Measurements from ENCODE around the gene MLIP. TPM values are rescaled to one million over a fixed set of nuclear protein-coding genes. Genes with fewer than 3 reads are reported as not detected.

Gene MLIP
- total and polyA plus RNA-seq, 2 donors, result 0.19 to 1.1 TPM

- DNase-seq (ENCODE audit: low read depth in 6 of 9, low spot score in 9 of 9), result no peak
- Histone ChIP-seq H3K9me3 (ENCODE audit: control insufficient read depth in 2 of 2, insufficient read depth in 1 of 2, low read length in 1 of 2) (no peaks in the 10 kb centered on the region), H3K27ac (ENCODE audit: low read depth in 1 of 2, low read length in 1 of 2) (no peak overlapping the region), H3K27me3 (ENCODE audit: control insufficient read depth in 2 of 2, insufficient read depth in 1 of 2, low read length in 1 of 2) (no peaks in the 10 kb centered on the region), H3K36me3 (ENCODE audit: control insufficient read depth in 2 of 2, insufficient read depth in 2 of 2, low read length in 1 of 2) (no peaks in the 10 kb centered on the region), H3K4me1 (ENCODE audit: control insufficient read depth in 2 of 2, insufficient read depth in 2 of 2, low read length in 2 of 2) (no peaks in the 10 kb centered on the region), H3K4me3 (ENCODE audit: low read length in 2 of 2) (no peak overlapping the region)
Measured at GRCh38 chr6:54301770-54302169, 190.5 kb downstream of the MLIP start.

GRCh38 chr6:54307439-54307910, 196.2 kb downstream of the MLIP start:
- Histone ChIP-seq H3K36me3 (ENCODE audit: control insufficient read depth in 2 of 2, insufficient read depth in 2 of 2, low read length in 1 of 2) (no peaks in the 10 kb centered on the region), H3K27ac (ENCODE audit: low read depth in 1 of 2, low read length in 1 of 2) (no peak overlapping the region), H3K9me3 (ENCODE audit: control insufficient read depth in 2 of 2, insufficient read depth in 1 of 2, low read length in 1 of 2) (no peaks in the 10 kb centered on the region), H3K4me3 (ENCODE audit: low read length in 2 of 2) (no peak overlapping the region), H3K4me1 (ENCODE audit: control insufficient read depth in 2 of 2, insufficient read depth in 2 of 2, low read length in 2 of 2) (no peaks in the 10 kb centered on the region), H3K27me3 (ENCODE audit: control insufficient read depth in 2 of 2, insufficient read depth in 1 of 2, low read length in 1 of 2) (no peaks in the 10 kb centered on the region)
- DNase-seq (ENCODE audit: low read depth in 6 of 9, low spot score in 9 of 9), result no peak
- 82% methylated on average over 2 of the region's 2 CpGs for WGBS

DNA sequence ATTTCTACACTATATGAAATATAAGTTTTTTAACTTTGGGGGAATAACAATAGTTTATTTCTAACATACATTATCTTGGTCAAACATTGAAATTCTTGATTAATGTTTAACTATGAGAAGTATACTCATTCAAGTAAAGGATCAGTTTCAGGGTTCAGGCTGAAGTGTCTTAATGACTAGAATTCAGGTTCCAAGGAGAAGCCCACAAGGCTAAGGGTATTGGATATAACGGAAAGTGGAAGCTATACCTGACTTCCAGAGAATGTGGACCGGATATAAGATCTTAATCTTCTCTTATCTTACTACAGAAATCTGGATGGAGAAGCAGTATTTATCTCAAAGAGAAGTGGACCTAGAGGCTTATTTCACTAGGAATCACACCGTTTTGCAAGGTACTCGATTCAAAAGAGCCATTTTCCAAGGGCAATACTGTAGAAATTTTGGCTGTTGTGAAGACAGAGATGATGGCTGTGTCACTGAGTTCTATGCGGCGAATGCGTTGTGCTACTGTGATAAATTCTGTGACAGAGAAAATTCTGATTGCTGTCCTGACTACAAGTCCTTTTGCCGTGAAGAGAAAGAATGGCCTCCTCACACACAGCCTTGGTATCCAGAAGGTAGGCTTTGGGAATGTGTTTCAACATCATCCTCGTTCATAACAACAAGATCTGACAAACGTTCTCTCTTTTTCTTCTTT, 197.2 kb downstream of the MLIP start, which contains the start of gene TINAG:
Gene TINAG (plus strand): TSS at position 153 of the 697 bp plus-strand sequence. CDS start 110 bp downstream, at position 263.
- Histone ChIP-seq H3K27me3 (ENCODE audit: control insufficient read depth in 2 of 2, insufficient read depth in 1 of 2, low read length in 1 of 2) (no peaks in the 10 kb centered on the region), H3K27ac (ENCODE audit: low read depth in 1 of 2, low read length in 1 of 2) (no peak within 1 kb of the TSS), H3K36me3 (ENCODE audit: control insufficient read depth in 2 of 2, insufficient read depth in 2 of 2, low read length in 1 of 2) (no peaks in the 10 kb centered on the region), H3K9me3 (ENCODE audit: control insufficient read depth in 2 of 2, insufficient read depth in 1 of 2, low read length in 1 of 2) (no peaks in the 10 kb centered on the region), H3K4me1 (ENCODE audit: control insufficient read depth in 2 of 2, insufficient read depth in 2 of 2, low read length in 2 of 2) (no peaks in the 10 kb centered on the region), H3K4me3 (ENCODE audit: low read length in 2 of 2) (no peak within 1 kb of the TSS)
- DNase-seq (ENCODE audit: low read depth in 6 of 9, low spot score in 9 of 9), result no peak
- 92% methylated on average over 10 of the region's 10 CpGs for WGBS

- no peaks in the 10 kb centered on the region for H3K9me3 ChIP-seq (ENCODE audit: control insufficient read depth in 2 of 2, insufficient read depth in 1 of 2, low read length in 1 of 2)
- no peak overlapping the region for H3K4me3 ChIP-seq (ENCODE audit: low read length in 2 of 2)
- no peak for DNase-seq (ENCODE audit: low read depth in 6 of 9, low spot score in 9 of 9)
- no peaks in the 10 kb centered on the region for H3K36me3 ChIP-seq (ENCODE audit: control insufficient read depth in 2 of 2, insufficient read depth in 2 of 2, low read length in 1 of 2)
- 95% methylated on average over 4 of the region's 4 CpGs for WGBS
- H3K27ac ChIP-seq (ENCODE audit: low read depth in 1 of 2, low read length in 1 of 2), result no peak overlapping the region
- no peaks in the 10 kb centered on the region for H3K27me3 ChIP-seq (ENCODE audit: control insufficient read depth in 2 of 2, insufficient read depth in 1 of 2, low read length in 1 of 2)
- H3K4me1 ChIP-seq (ENCODE audit: control insufficient read depth in 2 of 2, insufficient read depth in 2 of 2, low read length in 2 of 2), result no peaks in the 10 kb centered on the region
Measured at GRCh38 chr6:54308986-54309315, 197.7 kb downstream of the MLIP start.

DNA sequence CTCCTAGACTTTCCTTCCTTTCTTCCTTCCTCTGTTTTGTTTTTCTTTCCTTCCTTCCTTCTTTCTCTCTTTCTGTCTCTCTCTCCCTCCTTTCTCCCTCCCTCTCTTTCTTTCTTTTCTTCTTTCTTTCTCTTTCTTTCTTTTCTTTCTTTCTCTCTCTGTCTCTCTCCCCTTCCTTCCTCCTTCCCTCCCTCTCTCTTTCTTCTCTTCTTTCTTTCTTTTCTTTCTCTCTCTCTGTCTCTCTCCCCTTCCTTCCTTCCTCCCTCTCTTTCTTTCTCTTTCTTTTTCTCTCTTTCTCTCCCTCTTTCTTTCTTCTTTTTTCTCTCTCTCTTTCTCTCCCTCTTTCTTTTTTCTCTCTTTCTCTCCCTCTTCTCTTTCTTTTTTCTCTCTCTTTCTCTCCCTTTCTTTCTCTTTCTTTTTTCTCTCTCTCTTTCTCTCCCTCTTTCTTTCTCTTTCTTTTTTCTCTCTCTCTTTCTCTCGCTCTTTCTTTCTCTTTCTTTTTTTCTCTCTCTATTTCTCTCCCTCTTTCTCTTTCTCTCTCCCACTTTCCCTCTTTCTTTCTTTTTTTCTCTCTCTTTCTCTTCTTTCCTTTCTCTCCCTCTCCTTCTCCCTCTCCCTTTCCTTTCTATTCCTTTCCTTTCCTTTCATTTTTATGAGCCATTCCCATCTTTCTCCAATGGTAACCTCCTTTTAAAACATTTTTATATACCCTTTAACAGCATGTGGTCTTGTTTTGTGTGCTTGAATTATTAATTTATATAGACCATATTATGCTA, 199.3 kb downstream of the MLIP start:
- Histone ChIP-seq H3K4me1 (ENCODE audit: control insufficient read depth in 2 of 2, insufficient read depth in 2 of 2, low read length in 2 of 2) (no peaks in the 10 kb centered on the region), H3K36me3 (ENCODE audit: control insufficient read depth in 2 of 2, insufficient read depth in 2 of 2, low read length in 1 of 2) (no peaks in the 10 kb centered on the region), H3K27ac (ENCODE audit: low read depth in 1 of 2, low read length in 1 of 2) (no peak overlapping the region), H3K27me3 (ENCODE audit: control insufficient read depth in 2 of 2, insufficient read depth in 1 of 2, low read length in 1 of 2) (no peaks in the 10 kb centered on the region), H3K9me3 (ENCODE audit: control insufficient read depth in 2 of 2, insufficient read depth in 1 of 2, low read length in 1 of 2) (no peaks in the 10 kb centered on the region), H3K4me3 (ENCODE audit: low read length in 2 of 2) (no peak overlapping the region)
- DNase-seq (ENCODE audit: low read depth in 6 of 9, low spot score in 9 of 9), result no peak
- WGBS, result 86% methylated on average over 1 of the region's 1 CpG

DNA sequence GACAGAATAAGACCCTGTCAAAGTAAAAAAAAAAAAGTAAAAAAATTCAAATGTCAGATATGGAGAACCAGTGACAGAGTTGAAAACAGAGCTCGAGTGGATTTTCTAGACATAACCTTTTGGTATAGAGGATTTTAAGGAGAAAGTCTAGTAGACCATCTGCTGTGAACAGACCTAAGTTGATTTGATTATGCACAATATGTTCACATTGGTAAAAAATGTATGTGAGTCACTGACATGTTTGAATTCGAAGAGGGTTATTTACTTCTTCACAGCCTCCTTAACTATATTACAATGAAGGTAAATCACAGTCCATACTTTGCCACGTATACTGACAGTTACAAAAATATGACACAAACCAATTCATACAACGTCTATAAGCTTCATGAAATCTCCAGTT, 204.4 kb downstream of the MLIP start:
- H3K27ac ChIP-seq (ENCODE audit: low read depth in 1 of 2, low read length in 1 of 2), result no peak overlapping the region
- 90% methylated on average over 4 of the region's 4 CpGs for WGBS
- DNase-seq (ENCODE audit: low read depth in 6 of 9, low spot score in 9 of 9), result no peak
- H3K4me3 ChIP-seq (ENCODE audit: low read length in 2 of 2), result no peak overlapping the region
- H3K27me3 ChIP-seq (ENCODE audit: control insufficient read depth in 2 of 2, insufficient read depth in 1 of 2, low read length in 1 of 2), result no peaks in the 10 kb centered on the region
- H3K4me1 ChIP-seq (ENCODE audit: control insufficient read depth in 2 of 2, insufficient read depth in 2 of 2, low read length in 2 of 2), result no peaks in the 10 kb centered on the region
- no peaks in the 10 kb centered on the region for H3K36me3 ChIP-seq (ENCODE audit: control insufficient read depth in 2 of 2, insufficient read depth in 2 of 2, low read length in 1 of 2)
- H3K9me3 ChIP-seq (ENCODE audit: control insufficient read depth in 2 of 2, insufficient read depth in 1 of 2, low read length in 1 of 2), result no peaks in the 10 kb centered on the region

Other genes with a start within 250 kb of the MLIP start
- gene TINAG, start 197.0 kb downstream of the MLIP start, total RNA-seq, result not detected
- 0.11 TPM for gene TINAG, start 197.0 kb downstream of the MLIP start, polyA plus RNA-seq